Measurements from ENCODE around the gene ASTN2. TPM values are rescaled to one million over a fixed set of nuclear protein-coding genes. Genes with fewer than 3 reads are reported as not detected.

The ASTN2 gene
- polyA plus RNA-seq, 3 donors from 2014 or later, result 1.7 to 4.5 (median 2.2) TPM

DNA sequence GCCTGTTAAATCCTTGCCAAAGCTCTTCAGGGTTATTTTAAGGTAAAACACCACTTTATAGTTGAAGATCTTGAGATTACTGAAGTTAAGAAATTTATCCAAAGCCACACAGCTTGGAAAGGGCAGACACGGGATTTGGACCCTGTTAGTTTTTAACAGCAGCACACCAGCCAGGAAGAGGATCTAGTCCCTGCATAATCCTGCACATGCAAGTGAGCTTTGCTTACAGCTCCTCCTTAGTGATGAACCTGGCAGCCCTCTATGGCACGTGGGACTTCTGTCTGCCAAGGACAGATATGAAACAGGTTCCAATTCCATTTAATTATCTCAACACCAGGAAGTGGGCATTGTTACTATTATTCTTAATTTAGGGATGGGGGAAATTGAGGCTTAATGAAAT is 619.0 kb downstream of the ASTN2 start:
- no peak for DNase-seq
- Mint-ChIP-seq H3K4me3 (no peak overlapping the region), H3K9me3 (peaks cover 0 to 4% (median 0%) of the 10 kb centered on the region in 6 donors), H3K27ac (no peak overlapping the region), H3K4me1 (no peaks in the 10 kb centered on the region), H3K36me3 (peaks cover 0 to 1% (median 0%) of the 10 kb centered on the region in 3 donors), H3K27me3 (ENCODE audit: low read depth in 3 of 3) (peaks cover 1 to 4% (median 2%) of the 10 kb centered on the region in 3 donors)

DNA sequence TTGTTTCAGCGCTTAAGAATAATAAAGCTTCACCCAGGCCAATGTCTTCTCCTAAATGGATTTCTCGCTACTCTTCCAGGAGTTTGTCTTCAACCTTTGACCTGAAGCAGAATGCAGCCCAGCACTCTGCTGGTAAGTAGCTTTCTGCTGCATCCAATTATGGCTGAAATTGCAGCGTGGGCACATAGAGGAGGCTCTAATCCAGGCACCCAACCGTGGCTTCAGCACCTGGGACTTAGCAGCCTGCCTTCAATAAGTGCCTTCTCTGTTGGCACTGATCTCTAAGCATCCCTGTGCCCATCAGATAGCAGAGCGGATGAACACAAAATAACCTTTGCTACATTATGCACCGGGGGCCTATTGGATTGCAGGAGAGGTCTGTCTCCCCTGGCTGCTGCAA is 622.6 kb downstream of the ASTN2 start:
- H3K9me3 Mint-ChIP-seq, result peaks cover 0 to 7% (median 0%) of the 10 kb centered on the region in 6 donors
- no peak overlapping the region for H3K4me3 Mint-ChIP-seq
- DNase-seq, result no peak
- no peaks in the 10 kb centered on the region for H3K36me3 Mint-ChIP-seq
- peaks cover 1 to 2% (median 2%) of the 10 kb centered on the region in 3 donors for H3K27me3 Mint-ChIP-seq (ENCODE audit: low read depth in 3 of 3)
- H3K4me1 Mint-ChIP-seq, result no peaks in the 10 kb centered on the region
- no peak overlapping the region for H3K27ac Mint-ChIP-seq

DNA sequence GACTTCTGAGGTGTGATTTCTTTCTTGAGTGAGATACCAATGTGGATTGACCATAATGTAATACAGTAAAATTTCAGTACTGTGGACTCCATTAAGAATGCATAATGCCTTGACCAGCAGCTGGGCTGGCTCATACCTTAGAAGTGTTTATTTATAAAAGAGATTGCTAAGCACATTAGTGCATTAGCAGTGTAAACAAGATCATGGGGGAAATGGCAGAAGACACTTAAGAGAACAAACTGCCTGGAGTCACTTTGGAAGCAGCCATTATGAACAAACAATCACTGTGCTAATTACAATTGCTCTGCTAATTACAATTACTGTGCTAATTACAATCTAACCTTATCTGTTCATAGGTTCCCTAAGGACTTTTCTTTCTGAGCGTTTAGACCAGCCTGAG is 623.5 kb downstream of the ASTN2 start:
- DNase-seq, result no peak
- Mint-ChIP-seq H3K9me3 (peaks cover 0 to 7% (median 0%) of the 10 kb centered on the region in 6 donors), H3K27me3 (ENCODE audit: low read depth in 3 of 3) (peaks cover 0 to 2% (median 0%) of the 10 kb centered on the region in 3 donors), H3K27ac (no peak overlapping the region), H3K36me3 (no peaks in the 10 kb centered on the region), H3K4me3 (no peak overlapping the region), H3K4me1 (no peaks in the 10 kb centered on the region)

DNA sequence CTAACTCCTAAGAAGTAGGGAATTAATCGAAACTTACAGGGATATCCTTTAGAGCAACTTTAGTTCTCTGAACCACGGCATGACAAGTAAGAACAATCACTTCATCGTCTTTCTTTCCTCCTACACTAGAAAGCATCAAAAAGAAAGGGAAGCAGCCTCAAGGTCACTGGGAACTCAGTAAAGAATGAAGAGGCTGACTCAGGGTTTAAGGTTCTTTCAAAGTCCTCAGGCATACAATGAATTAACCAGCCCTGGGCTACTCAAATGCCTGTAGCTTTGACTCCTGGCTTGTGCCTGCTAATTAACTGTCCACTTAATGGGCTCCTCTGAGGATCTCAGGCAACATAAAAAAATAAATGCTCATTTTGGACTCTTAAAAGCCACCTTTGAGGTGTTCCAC is 625.8 kb downstream of the ASTN2 start:
- no peak overlapping the region for H3K27ac Mint-ChIP-seq
- no peaks in the 10 kb centered on the region for H3K4me1 Mint-ChIP-seq
- peaks cover 0 to 3% (median 0%) of the 10 kb centered on the region in 3 donors for H3K36me3 Mint-ChIP-seq
- H3K9me3 Mint-ChIP-seq, result peaks cover 0 to 8% (median under 1%) of the 10 kb centered on the region in 6 donors
- peaks cover 1 to 6% (median 1%) of the 10 kb centered on the region in 3 donors for H3K27me3 Mint-ChIP-seq (ENCODE audit: low read depth in 3 of 3)
- no peak for DNase-seq
- no peak overlapping the region for H3K4me3 Mint-ChIP-seq

DNA sequence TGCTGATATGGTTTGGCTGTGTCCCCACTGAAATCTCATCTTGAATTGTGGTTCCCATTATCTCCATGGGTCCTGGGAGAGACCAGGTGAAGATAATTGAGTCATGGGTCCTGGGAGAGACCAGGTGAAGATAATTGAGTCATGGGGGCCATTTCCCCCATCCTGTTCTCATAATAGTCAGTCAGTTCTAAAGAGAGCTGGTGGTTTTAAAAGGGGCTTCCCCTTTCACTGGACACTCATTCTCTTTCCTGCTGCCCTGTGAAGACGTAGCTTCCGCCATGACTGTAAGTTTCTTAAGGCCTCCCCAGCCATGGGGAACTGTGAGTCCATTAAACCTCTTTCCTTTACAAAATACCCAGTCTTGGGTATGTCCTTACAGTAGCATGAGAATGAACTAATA is 628.1 kb downstream of the ASTN2 start:
- Mint-ChIP-seq H3K4me3 (no peak overlapping the region), H3K36me3 (peaks cover 0 to 3% (median 0%) of the 10 kb centered on the region in 3 donors), H3K9me3 (peaks cover 0 to 7% (median 0%) of the 10 kb centered on the region in 6 donors), H3K4me1 (no peaks in the 10 kb centered on the region), H3K27ac (no peak overlapping the region), H3K27me3 (ENCODE audit: low read depth in 3 of 3) (peaks cover 1 to 6% (median 2%) of the 10 kb centered on the region in 3 donors)
- DNase-seq, result no peak

DNA sequence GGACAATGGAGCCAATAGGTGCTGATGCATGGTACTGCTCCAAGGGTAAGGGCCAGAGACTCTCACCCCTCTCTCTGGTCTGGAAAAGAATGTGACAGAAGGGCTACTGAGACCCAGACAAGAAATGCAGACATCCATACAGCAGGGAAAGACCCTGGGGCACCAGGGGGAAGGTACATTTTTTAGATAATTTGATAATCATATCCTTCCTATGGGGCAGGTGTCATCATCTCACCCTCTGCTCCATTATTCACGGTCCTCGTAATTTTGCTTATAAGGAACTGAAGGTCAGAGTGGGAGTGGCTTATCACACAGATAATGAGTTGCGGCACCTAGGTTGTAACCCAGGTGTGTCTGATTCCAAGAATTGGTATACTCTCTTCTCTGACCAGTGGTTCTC is 637.7 kb downstream of the ASTN2 start:
- H3K9me3 Mint-ChIP-seq, result peaks cover 0 to 14% (median 0%) of the 10 kb centered on the region in 6 donors
- no peak overlapping the region for H3K27ac Mint-ChIP-seq
- no peak for DNase-seq
- no peaks in the 10 kb centered on the region for H3K36me3 Mint-ChIP-seq
- no peak overlapping the region for H3K4me3 Mint-ChIP-seq
- peaks cover 0 to 3% (median 0%) of the 10 kb centered on the region in 3 donors for H3K27me3 Mint-ChIP-seq (ENCODE audit: low read depth in 3 of 3)
- H3K4me1 Mint-ChIP-seq, result no peaks in the 10 kb centered on the region

DNA sequence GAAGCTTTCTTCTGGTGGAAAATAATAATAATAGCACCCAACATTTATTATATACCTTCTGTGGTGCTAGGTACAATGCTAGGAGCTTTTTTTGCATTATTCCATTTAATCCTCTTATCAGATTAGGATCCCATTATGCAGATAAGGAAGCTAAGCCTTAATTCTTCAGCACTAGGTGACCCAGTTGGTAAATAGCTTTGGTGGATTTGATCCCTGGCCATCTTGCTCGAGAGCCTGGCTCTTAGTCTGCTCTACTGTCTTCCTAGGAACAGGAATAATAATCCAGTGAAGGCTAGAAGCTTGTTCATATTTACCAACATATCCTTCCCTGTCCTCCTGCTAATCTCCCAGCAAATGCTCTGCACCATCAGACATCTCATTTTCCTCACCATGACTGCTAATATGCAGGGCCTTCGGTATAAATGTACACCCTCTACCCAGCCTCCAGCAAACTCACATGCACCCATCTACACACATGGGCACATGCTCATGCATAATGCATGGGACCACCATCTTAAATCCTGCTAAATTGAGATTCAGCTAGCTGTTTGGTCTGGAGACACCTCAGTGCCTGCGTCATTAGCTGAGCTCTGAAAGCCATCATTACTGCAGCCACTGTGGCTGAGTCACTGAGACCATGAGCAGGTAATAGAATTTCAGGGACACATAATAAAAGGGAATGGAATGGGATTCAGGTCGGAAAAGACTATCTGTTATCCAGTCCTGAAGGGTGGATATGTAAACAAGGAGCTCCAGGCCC is 640.3 kb downstream of the ASTN2 start:
- peaks cover 0 to 12% (median 0%) of the 10 kb centered on the region in 6 donors for H3K9me3 Mint-ChIP-seq
- peaks cover 0 to 7% (median 0%) of the 10 kb centered on the region in 3 donors for H3K27me3 Mint-ChIP-seq (ENCODE audit: low read depth in 3 of 3)
- no peak overlapping the region for H3K4me3 Mint-ChIP-seq
- no peaks in the 10 kb centered on the region for H3K4me1 Mint-ChIP-seq
- no peaks in the 10 kb centered on the region for H3K36me3 Mint-ChIP-seq
- DNase-seq, result no peak
- H3K27ac Mint-ChIP-seq, result no peak overlapping the region

DNA sequence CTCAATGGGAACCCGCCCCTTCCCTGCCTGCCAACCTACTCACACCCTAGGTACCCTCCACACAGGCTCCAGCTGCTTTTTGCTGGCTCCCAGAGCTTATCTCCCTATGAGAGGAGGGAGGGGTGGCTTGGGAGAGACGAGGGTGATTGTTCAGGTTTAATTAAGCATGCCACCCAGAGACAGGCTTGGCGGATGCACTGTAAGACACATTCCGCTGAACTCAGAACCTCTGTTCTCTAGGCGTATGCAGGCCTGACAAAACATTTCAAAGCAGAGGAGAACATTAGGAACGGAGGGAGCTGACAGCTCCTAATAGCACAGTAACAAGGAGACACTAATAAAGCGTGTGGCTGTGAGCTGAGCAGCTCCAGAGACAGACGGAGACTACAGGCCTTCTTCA is 647.6 kb downstream of the ASTN2 start:
- peaks cover 0 to 4% (median 0%) of the 10 kb centered on the region in 3 donors for H3K27me3 Mint-ChIP-seq (ENCODE audit: low read depth in 3 of 3)
- no peaks in the 10 kb centered on the region for H3K4me1 Mint-ChIP-seq
- no peak for DNase-seq
- H3K4me3 Mint-ChIP-seq, result no peak overlapping the region
- no peak overlapping the region for H3K27ac Mint-ChIP-seq
- H3K36me3 Mint-ChIP-seq, result no peaks in the 10 kb centered on the region
- H3K9me3 Mint-ChIP-seq, result no peaks in the 10 kb centered on the region

DNA sequence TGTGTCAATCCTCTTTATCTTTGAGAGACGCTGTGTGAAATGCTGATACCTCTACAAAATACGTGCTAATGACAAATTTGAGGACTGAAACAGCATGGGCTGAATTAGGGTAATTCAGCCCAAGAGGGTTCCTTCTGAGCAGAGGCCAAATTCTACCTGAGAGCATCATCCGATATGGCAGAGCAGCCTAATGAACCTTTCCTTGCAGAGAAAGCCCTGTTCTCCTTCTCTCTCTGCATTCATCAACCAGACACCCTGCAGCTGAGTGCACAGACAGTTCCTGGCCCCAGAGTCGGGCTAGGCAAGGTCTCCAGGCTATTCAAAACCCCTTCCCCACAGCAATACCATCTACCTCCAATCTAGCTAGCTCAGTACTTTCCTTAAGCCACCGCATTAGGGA is 649.8 kb downstream of the ASTN2 start:
- Mint-ChIP-seq H3K4me1 (no peaks in the 10 kb centered on the region), H3K36me3 (no peaks in the 10 kb centered on the region), H3K4me3 (no peak overlapping the region), H3K9me3 (no peaks in the 10 kb centered on the region), H3K27ac (no peak overlapping the region), H3K27me3 (ENCODE audit: low read depth in 3 of 3) (peaks cover 0 to 2% (median 0%) of the 10 kb centered on the region in 3 donors)
- no peak for DNase-seq

DNA sequence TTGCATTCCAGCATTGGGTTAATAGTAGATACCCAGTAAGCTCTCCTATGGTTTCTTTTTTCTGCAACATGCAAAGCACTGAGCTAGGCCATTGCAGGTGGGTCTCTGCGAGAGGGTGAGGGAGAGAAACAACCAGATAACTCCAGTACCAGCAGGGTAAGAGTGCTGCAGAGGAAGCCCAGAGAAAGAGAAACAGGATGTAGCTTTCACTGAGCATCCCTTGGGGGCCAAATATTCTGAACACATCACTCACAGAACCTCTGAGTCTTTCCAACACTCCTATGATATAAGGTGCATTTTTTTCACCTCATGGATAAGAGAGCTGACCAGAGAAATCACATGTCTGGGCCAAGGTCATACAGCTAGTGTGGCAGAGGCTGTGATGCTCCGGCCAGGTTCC is 651.1 kb downstream of the ASTN2 start:
- H3K27me3 Mint-ChIP-seq (ENCODE audit: low read depth in 3 of 3), result peaks cover 0 to 2% (median 0%) of the 10 kb centered on the region in 3 donors
- H3K4me3 Mint-ChIP-seq, result no peak overlapping the region
- H3K27ac Mint-ChIP-seq, result no peak overlapping the region
- no peaks in the 10 kb centered on the region for H3K9me3 Mint-ChIP-seq
- no peaks in the 10 kb centered on the region for H3K36me3 Mint-ChIP-seq
- no peaks in the 10 kb centered on the region for H3K4me1 Mint-ChIP-seq
- DNase-seq, result no peak

DNA sequence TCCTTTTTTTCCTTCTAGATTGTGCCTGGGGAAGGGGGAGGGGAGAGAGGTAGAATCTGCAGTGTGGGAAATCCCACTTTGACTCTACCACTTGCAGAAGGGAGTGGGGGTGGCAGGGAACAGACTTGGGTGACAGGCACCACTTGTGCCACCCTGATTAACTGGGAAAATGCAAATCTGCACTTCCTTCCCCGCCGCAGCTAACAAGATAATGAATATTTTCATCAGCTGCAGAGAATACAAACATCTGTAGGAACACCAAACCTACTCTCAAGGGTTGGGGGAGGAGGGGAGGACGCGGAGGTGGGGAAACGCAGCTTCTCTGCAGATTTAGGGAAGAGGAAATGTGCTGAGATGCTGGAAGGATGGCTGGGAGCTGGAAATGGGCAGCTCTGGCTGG is 654.2 kb downstream of the ASTN2 start:
- Mint-ChIP-seq H3K4me1 (no peaks in the 10 kb centered on the region), H3K27me3 (ENCODE audit: low read depth in 3 of 3) (peaks cover 0 to 2% (median under 1%) of the 10 kb centered on the region in 3 donors), H3K9me3 (peaks cover 0 to 4% (median under 1%) of the 10 kb centered on the region in 6 donors), H3K36me3 (no peaks in the 10 kb centered on the region), H3K27ac (no peak overlapping the region), H3K4me3 (no peak overlapping the region)
- no peak for DNase-seq

DNA sequence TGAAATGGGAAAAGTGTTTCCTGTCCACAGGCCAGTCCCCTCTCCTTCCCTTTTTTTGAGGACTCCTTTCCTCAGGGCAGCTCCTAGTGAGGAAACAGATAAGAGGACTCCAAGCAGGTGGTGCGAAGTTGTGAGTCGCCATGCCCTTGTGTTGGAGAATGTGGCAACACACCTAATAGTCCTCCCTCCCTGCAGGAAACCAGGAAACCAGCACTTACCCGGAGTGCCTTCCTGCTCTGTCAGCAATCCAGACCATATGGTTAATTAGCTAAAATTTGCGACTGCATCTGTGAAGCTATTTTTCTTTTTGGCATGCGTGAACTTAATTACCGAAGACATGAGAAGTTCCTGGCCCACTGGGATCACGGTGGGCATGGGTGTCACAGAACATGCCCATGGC is 657.8 kb downstream of the ASTN2 start:
- Mint-ChIP-seq H3K36me3 (no peaks in the 10 kb centered on the region), H3K9me3 (peaks cover 0 to 6% (median 2%) of the 10 kb centered on the region in 6 donors), H3K4me1 (no peaks in the 10 kb centered on the region), H3K4me3 (no peak overlapping the region), H3K27ac (no peak overlapping the region), H3K27me3 (ENCODE audit: low read depth in 3 of 3) (peaks cover 2 to 5% (median 3%) of the 10 kb centered on the region in 3 donors)
- no peak for DNase-seq

DNA sequence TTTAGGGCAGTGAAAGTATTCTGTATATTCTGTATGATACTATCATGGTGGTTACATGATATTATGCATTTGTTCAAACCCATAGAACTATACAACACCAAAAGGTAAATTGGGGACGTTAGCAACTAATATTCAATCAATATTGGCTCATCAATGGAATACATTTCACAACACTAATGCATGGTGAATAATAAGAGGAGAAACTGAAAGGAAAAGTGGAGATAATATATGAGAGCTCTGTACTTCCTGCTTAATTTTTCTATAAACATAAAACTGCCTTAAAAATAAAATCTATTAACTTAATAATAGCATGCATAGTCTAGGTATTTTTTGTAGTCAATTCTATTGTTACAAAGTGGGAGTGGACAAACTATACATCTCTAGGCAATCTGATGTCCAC is 661.5 kb downstream of the ASTN2 start:
- no peaks in the 10 kb centered on the region for H3K4me1 Mint-ChIP-seq
- peaks cover 0 to 6% (median 2%) of the 10 kb centered on the region in 6 donors for H3K9me3 Mint-ChIP-seq
- H3K27ac Mint-ChIP-seq, result no peak overlapping the region
- H3K36me3 Mint-ChIP-seq, result no peaks in the 10 kb centered on the region
- no peak overlapping the region for H3K4me3 Mint-ChIP-seq
- no peak for DNase-seq
- peaks cover 0 to 7% (median 6%) of the 10 kb centered on the region in 3 donors for H3K27me3 Mint-ChIP-seq (ENCODE audit: low read depth in 3 of 3)

DNA sequence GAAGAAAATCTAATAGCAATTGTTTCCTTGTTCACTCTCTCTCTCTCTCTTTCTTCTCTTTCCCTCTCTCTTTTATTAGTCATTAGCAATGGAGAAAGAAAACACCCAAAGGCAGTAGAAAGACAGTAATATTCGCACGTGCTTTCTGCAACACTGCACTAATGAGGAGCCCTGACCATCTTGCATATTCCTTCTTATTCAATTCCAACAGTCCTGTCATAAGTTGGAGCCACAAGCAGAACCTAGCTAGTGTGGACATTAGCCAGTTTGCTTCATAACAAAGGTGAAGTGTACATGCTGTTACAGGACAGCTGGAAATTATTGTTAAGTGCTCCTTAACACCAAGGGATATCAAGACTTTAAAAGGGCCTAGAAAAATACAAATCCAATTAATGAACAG is 664.3 kb downstream of the ASTN2 start:
- Mint-ChIP-seq H3K27me3 (ENCODE audit: low read depth in 3 of 3) (peaks cover 2 to 9% (median 7%) of the 10 kb centered on the region in 3 donors), H3K4me1 (no peaks in the 10 kb centered on the region), H3K27ac (no peak overlapping the region), H3K36me3 (no peaks in the 10 kb centered on the region), H3K4me3 (no peak overlapping the region), H3K9me3 (peaks cover 0 to 3% (median under 1%) of the 10 kb centered on the region in 6 donors)
- no peak for DNase-seq

DNA sequence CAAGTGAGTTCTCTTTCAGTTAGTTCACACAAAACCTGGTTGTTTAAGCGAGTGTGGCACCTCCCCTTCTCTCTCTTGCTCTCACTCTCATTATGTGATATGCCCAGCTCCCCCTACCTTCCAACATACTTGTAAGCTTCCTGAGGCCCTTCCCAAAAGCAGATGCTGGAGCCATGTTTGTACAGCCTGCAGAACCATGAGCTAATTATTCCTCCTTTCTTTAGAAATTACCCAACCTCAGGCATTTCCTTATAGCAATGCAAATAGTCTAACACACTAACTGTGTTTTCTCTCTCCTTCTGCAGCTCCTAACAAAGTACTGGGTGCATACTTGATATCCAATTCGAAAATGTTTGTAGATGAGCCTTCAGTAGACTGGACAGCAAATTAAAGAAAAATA is 665.1 kb downstream of the ASTN2 start:
- H3K27ac Mint-ChIP-seq, result no peak overlapping the region
- no peak for DNase-seq
- no peaks in the 10 kb centered on the region for H3K4me1 Mint-ChIP-seq
- peaks cover 2 to 9% (median 6%) of the 10 kb centered on the region in 3 donors for H3K27me3 Mint-ChIP-seq (ENCODE audit: low read depth in 3 of 3)
- no peaks in the 10 kb centered on the region for H3K9me3 Mint-ChIP-seq
- no peak overlapping the region for H3K4me3 Mint-ChIP-seq
- no peaks in the 10 kb centered on the region for H3K36me3 Mint-ChIP-seq

Measured in immature natural killer cell (primary cell).